Keratinocyte (primary cell): ENCODE results near the gene LY9.

Source experiments
- EZH2 ChIP-seq: IDR thresholded peaks from one replicate; pipeline ENCODE4 v1.6.1; 2012; ENCODE audit warnings: inconsistent platforms, mild to moderate bottlenecking, low read length, moderate library complexity
- TF ChIP-seq, protein P1 (sequence below), 3 experiments: IDR thresholded peaks in 1 of 3; conservative IDR thresholded peaks in 1 of 3; optimal IDR thresholded peaks in 1 of 3; 2 replicates in 2 of 3; 3 replicates in 1 of 3; pipeline versions ENCODE3 to v1.5.1; 2011; ENCODE audit warnings: low read length in 3 of 3, mild to moderate bottlenecking in 3 of 3, moderate library complexity in 2 of 3, control low read depth in 1 of 3, inconsistent platforms in 1 of 3; ENCODE audit not compliant: insufficient read depth in 2 of 3; ENCODE audit errors: extremely low read depth in 1 of 3

DNA sequence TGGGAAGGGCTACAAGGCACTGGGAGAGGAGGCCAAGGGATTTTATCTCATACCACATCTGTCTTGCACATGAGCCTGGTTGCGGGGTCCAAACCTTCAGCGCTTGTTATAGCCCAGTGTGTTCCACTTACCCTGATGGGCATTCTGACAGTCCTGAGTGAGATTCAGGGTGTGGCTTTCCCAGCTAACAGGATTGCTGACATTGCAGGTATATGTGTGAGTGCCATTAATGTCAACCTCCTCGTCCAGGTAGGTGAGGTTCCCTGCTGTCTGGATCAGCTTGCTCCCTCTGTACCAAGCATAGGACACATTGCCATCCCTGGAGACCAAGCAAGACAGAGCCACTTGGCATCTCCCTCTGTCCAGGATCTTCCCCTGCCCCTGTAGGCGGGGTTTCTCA, 45.1 kb downstream of the LY9 start:
- TF ChIP-seq, protein P1, sequence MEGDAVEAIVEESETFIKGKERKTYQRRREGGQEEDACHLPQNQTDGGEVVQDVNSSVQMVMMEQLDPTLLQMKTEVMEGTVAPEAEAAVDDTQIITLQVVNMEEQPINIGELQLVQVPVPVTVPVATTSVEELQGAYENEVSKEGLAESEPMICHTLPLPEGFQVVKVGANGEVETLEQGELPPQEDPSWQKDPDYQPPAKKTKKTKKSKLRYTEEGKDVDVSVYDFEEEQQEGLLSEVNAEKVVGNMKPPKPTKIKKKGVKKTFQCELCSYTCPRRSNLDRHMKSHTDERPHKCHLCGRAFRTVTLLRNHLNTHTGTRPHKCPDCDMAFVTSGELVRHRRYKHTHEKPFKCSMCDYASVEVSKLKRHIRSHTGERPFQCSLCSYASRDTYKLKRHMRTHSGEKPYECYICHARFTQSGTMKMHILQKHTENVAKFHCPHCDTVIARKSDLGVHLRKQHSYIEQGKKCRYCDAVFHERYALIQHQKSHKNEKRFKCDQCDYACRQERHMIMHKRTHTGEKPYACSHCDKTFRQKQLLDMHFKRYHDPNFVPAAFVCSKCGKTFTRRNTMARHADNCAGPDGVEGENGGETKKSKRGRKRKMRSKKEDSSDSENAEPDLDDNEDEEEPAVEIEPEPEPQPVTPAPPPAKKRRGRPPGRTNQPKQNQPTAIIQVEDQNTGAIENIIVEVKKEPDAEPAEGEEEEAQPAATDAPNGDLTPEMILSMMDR (optimal IDR thresholded peaks at IDR 0.05 in 1 of 3, IDR thresholded peaks at IDR 0.05 in 1 of 3, conservative IDR thresholded peaks at IDR 0.05 in 1 of 3; ENCODE audit: extremely low read depth in 1 of 3, insufficient read depth in 2 of 3, low read length in 3 of 3): no peak
- no peak for TF ChIP-seq EZH2
